GM21367 (cell line): ENCODE measurements around the gene TNS3.
A peak's percentile ranks its signal among the peaks of the same experiment; 100 is the strongest.

Experiments
- ATAC-seq: cut with Tn5 transposase; IDR thresholded peaks from one replicate; pipeline ENCODE4 v1.9.1; 2021; ENCODE audit not compliant: unreplicated experiment

TNS3 gene

GRCh38 chr7:47318395-47319182, 263.3 kb downstream of the TNS3 start:
- peak; percentile 60 for ATAC-seq

- ATAC-seq: no peak
Observed at GRCh38 chr7:47317487-47317886, 264.4 kb downstream of the TNS3 start.

GRCh38 chr7:47314728-47315607, 266.9 kb downstream of the TNS3 start:
- ATAC-seq: no peak

GRCh38 chr7:47314248-47314647, 267.7 kb downstream of the TNS3 start:
- ATAC-seq: no peak

GRCh38 chr7:47313564-47313963, 268.3 kb downstream of the TNS3 start:
- no peak for ATAC-seq

- ATAC-seq: no peak
Observed at GRCh38 chr7:47311891-47312290, 270.0 kb downstream of the TNS3 start.

GRCh38 chr7:47310020-47310419, 271.9 kb downstream of the TNS3 start:
- no peak for ATAC-seq

- no peak for ATAC-seq
Observed at GRCh38 chr7:47308808-47309207, 273.1 kb downstream of the TNS3 start.

GRCh38 chr7:47307311-47307710, 274.6 kb downstream of the TNS3 start:
- ATAC-seq: no peak

GRCh38 chr7:47304727-47305719, 276.9 kb downstream of the TNS3 start:
- no peak for ATAC-seq

GRCh38 chr7:47303695-47304453, 278.0 kb downstream of the TNS3 start:
- no peak for ATAC-seq

GRCh38 chr7:47303014-47303694, 278.8 kb downstream of the TNS3 start:
- ATAC-seq: no peak

GRCh38 chr7:47302560-47302959, 279.4 kb downstream of the TNS3 start:
- ATAC-seq: no peak

GRCh38 chr7:47301657-47302295, 280.1 kb downstream of the TNS3 start:
- no peak for ATAC-seq

- ATAC-seq: no peak
Observed at GRCh38 chr7:47301105-47301477, 280.8 kb downstream of the TNS3 start.

GRCh38 chr7:47300472-47301104, 281.3 kb downstream of the TNS3 start:
- no peak for ATAC-seq

GRCh38 chr7:47299496-47299895, 282.4 kb downstream of the TNS3 start:
- no peak for ATAC-seq

GRCh38 chr7:47298636-47299035, 283.3 kb downstream of the TNS3 start:
- ATAC-seq: no peak

GRCh38 chr7:47297120-47297519, 284.8 kb downstream of the TNS3 start:
- ATAC-seq: no peak
